Effector CD4-positive, alpha-beta T cell (primary cell): ENCODE results near the gene ACAP3.

Source experiments
- DNase-seq: peaks from one replicate; pipeline ENCODE4 v3.0.0-alpha.2; 2020

ACAP3 gene

DNA sequence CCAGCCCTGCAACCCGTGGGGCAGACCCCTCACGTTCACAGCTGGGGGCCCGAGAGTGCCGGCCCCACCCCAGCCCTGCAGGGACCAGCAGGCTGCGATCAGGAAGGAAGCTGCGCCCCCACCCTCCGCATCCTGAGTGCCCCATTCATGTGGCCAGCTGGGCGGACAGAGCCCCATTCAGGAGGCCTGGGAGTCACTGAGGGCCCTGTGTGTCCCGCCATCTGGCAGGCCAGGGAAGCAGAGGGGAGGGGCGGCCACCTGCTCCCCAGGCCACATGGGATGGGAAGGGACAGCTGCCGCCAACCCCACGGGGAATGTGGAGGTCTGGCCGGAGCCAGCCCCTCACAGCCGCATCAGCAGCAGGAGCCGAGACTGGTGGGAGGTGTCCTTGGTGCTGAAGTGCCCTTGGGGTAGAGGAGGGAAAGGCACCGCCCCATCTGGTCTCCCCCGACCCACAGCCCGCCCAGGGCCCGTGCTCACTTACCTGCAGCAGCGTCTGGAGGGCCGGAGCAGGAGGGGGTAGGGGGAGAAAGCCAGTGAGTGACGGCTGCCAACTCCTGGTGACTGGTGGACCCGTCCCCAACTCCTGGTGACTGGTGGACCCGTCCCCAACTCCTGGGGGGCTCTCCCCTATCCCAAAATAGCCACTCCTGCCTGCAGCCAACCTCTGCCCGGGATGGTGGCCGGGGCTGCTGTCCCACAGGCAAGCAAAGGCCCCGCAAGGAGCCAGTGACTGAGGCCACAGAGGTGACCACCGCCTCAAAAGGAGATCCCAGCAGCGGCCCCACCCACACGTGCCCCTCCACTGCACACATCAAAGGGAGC is 8.7 kb downstream of the ACAP3 start:
- no peak for DNase-seq

DNA sequence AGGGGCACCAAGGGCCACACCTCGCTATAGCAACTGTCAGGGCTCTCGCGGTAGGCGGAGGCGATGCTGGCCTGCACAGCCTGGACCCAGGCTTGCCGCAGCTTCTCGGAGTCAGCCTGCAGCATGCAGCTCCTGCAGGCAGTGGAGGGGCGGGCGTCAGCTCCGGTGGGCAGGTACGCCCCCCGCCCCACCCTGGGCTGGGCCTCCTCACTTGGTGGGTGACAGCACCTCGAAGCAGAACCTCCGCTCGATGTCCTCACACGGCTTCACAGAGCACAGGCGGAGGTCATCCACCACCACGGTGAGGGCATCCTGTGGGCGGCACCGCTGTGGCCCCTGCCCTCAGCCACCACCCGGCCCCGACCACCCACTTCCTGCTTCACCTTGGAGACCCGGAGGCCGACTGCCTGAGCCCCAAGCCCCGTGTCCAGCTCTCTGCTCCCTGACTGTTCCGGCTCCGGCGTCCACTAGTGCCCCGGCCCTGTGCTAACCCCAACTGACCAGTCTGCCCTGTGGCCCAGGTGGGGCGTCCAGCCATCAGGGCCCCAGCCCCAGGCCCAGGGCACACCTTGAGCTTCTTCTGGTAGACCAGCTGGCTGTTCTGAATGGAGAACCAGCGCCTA is 9.8 kb downstream of the ACAP3 start:
- DNase-seq: no peak

DNA sequence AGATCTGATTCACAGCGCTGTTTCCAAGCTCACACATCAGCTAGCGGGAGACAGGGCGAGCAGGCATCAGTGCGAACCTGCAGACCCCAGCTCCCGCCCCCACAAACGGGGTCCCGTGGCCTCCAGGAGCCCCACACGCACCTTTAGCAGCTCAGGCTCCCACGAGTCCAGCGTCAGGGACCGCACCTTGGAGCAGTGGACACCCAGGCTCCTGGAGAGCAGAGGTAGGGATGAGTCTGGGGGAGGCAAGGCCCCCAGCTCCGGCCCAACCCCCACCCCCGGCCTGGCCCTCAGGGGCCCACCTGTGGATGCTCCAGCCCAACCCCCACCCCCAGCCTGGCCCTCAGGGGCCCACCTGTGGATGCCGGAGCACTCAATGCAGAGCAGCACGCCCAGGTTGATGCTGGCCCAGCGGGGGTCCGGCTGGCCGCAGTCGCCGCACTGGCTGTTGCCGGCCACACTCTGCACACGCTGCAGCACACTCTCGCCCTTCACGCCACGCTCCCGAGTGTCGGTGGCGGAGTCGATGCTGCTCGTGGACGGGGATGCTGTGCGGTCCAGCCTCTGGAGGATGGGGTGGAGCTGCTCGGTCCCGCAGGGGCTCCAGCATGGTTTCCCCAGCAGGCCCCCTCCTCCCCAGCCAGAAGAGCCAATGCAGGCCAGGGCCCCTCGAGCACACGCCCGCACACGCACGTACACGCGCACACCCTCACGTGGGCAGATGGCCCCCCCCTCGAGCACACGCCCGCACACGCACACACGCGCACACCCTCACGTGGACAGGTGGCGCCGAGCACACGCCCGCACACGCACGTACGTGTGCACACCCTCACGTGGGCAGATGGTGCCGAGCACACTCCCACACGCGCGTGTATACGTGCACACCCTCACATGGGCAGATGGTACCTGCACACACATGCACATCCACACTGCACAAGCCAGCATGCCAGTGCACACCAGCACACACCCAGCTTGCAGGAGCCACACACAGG is 11.4 kb downstream of the ACAP3 start:
- no peak for DNase-seq

DNA sequence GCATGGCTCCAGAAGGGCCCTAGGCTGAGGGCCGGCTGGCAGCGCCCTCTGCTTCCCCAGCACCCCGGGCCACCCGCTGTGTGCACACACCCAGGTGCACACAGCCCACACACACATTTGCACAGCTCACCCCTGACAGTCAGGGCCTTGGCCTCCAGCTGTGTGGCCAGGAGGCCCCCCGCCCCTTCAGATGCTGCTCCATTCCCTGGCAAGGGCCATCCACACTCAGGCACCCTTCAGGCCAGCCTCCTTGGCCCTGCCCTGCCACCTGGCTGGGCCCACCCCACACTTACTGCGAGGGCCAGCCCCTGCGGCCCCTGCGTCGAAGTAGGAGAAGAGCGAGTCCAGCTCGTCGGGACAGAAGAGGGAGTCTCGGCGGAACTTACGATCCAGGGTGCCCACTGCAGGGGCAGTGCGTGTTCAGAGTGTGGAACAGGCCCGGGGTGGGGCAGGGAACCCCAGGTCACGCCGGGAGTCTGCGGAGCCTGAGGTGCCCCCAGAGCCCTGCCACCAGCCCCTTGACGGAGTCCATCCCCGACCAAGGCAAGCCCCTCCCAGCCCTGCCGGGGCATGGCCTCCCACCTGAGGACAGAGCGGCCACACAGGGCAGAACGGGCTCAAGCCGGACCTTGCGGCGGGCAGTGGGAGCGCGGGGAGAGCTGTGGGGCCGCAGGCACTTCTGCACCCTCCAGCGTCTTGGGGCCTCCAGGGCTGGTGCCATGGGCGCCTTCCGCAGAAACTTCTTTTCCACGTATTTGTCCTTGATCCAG is 12.4 kb downstream of the ACAP3 start:
- DNase-seq: no peak

DNA sequence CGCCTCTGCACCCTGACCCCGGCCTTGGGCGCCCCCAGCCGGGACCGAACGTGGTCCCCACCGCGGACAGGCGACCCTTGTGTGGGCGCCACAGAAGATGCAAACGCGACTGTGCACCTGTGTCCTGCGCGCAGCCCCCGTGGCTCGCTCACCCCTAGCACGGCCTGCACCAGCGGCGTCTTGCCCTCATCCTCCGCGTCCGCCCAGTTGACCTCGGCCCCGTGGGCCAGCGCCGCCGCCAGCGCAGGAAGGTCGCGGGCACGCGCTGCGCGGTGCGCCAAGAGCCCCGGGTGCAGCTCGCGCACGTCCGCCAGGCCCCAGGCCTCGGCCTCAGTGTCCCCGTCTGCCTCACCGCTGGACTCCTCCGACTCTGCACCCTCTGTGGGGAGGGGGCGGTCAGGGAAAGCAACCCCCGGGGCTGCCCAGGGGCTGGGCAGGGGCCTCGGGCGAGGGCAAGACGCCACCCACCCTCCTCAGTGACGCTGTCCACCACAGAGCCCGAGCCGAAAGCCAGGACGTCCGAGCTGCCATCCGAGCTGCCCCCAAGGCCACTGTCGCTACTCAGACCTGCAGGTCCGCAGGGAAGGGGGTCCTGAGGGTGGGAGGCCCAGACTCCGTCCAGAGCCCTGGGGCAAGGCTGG is 13.4 kb downstream of the ACAP3 start:
- DNase-seq: no peak

GRCh38 chr1:1293263-1294249 is 14.2 kb downstream of the ACAP3 start:
- DNase-seq: no peak

GRCh38 chr1:1292851-1293250 is 14.9 kb downstream of the ACAP3 start:
- DNase-seq: no peak

GRCh38 chr1:1292442-1292779 is 15.3 kb downstream of the ACAP3 start:
- DNase-seq: no peak

GRCh38 chr1:1291548-1292441 is 15.9 kb downstream of the ACAP3 start:
- DNase-seq: peak; percentile 49

DNA sequence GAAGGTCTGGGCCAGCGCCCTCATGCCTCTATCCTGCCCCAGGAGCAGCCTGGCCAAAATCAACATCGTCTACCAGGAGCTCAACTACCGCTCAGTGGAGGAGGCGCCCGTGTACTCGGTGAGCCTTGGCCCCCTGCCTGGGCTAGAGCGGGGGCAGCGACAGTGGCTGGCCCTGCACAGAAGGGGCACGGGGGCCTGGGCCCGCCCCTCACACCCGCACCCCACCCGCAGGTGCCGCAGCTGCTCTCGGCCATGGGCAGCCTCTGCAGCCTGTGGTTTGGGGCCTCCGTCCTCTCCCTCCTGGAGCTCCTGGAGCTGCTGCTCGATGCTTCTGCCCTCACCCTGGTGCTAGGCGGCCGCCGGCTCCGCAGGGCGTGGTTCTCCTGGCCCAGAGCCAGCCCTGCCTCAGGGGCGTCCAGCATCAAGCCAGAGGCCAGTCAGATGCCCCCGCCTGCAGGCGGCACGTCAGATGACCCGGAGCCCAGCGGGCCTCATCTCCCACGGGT is 16.7 kb downstream of the ACAP3 start:
- DNase-seq: no peak

DNA sequence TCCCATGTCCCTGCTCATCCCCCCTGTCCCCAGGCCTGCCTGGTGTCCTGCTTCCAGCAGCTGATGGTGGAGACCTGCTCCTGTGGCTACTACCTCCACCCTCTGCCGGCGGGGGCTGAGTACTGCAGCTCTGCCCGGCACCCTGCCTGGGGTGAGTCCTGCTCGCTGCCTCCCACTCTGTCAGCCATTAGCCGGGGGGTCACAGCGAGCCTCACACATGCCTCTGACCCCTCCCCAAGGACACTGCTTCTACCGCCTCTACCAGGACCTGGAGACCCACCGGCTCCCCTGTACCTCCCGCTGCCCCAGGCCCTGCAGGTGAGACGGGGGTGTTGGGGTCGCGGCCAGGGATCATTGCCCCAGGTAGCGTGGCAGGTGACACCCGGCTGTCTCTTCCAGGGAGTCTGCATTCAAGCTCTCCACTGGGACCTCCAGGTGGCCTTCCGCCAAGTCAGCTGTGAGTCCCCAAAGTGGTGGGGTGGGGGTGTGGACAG is 17.4 kb downstream of the ACAP3 start:
- peak; percentile 36 for DNase-seq

DNA sequence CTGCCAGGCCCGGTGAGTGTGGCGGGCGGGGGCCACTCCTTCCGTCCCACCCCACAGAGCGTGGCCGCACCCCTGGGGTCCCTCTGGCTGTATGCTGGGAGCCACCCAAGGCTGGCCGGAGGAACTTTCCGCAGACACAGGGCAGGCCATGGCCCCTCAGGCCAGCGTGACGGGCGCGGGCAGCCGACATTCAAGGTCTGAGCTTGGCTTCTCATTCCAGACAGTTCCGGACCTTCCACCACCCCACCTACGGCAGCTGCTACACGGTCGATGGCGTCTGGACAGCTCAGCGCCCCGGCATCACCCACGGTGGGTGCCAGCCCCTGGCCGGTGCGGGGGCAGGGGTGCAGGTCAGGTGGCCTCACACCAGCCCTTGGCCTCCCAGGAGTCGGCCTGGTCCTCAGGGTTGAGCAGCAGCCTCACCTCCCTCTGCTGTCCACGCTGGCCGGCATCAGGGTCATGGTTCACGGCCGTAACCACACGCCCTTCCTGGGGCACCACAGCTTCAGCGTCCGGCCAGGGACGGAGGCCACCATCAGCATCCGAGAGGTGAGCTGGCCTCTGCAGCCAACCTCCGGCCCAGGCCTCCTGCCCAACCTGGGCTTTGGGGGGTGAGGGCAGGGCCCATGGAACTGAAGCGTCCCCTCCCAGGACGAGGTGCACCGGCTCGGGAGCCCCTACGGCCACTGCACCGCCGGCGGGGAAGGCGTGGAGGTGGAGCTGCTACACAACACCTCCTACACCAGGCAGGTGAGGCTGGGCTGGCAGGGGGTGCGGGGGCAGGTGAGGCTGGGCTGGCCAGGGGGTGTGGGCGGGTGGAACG is 20.2 kb downstream of the ACAP3 start:
- no peak for DNase-seq

DNA sequence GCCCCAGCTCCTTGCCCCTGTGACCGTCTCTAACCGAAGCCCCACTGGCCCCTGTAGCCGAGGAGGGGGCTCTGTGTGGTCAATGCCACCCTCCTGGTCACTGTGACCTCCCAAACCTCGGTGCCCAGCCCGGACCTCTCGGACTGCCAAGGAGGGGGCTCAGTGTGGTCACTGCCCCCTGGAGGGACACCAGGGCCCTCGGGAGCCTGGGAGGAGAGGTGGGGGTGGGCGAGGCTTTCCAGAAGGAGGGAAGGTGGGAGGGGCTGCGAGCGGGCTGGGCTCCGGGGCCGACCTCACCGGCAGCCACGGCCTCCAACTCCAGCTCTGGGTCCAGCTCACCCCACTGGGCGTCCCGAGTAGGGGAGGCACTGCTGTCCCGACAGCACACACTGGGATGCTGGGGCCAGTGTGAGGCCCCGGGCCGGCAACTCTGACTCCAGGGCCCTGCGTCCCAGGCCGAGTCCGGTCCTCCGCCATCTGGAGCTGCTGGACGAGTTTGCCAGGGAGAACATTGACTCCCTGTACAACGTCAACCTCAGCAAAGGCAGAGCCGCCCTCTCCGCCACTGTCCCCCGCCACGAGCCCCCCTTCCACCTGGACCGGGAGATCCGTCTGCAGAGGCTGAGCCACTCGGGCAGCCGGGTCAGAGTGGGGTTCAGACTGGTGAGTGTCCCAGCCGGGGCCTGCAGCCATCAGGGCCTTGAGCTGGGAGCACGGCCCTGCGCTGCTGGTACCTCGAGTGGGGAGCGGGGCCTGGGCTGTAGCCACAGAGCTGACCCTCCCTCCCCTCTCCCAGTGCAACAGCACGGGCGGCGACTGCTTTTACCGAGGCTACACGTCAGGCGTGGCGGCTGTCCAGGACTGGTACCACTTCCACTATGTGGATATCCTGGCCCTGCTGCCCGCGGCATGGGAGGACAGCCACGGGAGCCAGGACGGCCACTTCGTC is 21.1 kb downstream of the ACAP3 start:
- no peak for DNase-seq

DNA sequence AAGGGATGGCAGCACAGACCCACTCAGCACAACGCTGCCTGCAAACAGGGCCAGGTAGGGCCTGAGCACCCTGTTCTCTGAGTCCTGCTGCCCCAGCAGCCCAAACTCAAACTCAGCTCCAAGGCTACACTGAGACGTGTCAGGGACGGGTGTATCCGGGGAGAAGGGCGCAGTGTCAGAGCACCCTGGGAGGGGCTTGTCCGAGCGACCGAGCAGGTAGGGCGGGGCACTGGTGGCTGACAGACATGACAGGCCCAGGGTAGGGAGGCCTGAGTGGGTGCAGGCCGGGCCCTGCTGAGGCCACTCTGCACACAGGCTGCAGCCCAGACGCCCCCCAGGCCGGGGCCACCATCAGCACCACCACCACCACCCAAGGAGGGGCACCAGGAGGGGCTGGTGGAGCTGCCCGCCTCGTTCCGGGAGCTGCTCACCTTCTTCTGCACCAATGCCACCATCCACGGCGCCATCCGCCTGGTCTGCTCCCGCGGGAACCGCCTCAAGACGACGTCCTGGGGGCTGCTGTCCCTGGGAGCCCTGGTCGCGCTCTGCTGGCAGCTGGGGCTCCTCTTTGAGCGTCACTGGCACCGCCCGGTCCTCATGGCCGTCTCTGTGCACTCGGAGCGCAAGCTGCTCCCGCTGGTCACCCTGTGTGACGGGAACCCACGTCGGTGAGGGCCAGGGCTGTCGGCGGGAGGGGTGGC is 22.0 kb downstream of the ACAP3 start:
- DNase-seq: no peak

DNA sequence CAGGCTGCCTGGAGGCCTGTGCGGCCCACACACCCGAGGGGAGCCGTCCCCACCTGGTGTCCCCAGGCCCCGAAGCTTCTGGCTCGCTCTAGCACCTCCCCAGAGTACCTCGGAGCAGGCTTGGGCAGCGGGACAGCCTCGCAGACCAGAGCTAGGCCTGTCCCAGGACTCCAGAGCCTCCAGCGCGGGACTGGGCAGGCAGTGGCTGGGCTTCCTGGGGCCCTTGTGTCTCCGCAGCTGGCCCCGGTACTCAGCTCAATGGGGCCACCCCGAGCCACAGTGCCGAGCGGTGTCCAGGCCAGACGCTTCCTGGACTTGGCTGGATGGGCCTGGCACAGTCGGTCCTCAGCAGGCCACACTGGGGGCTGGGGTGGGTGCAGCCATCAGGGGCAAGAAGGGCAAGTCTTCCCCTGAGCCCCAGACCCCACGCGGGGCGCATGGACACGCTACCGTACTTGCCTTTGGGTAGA is 22.6 kb downstream of the ACAP3 start:
- no peak for DNase-seq
